D721Med (cell line): ENCODE measurements around the gene CFAP20DC.

Experiments used
- DNase-seq: peaks from one replicate; pipeline ENCODE4 v3.0.0; 2011; ENCODE audit warnings: low spot score; ENCODE audit not compliant: insufficient read length
- FAIRE-seq: peaks from 2 replicates; lab custom pipeline; 2011; peaks lifted over from hg19 to GRCh38; lab: Jason Lieb, UNC
- TF ChIP-seq, protein P1 (sequence below): IDR thresholded peaks from 2 replicates; pipeline ENCODE4 v1.5.1; 2012; ENCODE audit warnings: mild to moderate bottlenecking, control low read depth; ENCODE audit not compliant: insufficient read depth; ENCODE audit errors: missing control alignments

CFAP20DC gene

DNA sequence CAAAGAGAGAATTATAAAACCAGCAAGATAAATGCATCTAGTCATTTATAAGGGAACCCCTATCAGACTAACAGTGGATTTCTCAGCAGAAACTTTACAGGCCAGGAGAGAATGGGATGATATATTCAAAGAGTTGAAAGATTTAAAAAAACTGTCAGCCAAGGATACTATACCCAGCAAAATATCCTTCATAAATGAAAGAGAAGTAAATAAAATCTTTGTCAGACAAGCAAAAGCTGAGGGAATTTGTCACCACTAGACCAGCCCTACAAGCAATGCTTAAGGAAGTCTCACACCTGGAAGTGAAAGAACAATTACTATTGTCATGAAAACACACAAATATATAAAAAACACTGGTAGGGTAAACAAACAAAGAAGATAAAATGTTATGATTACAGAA is 269.9 kb downstream of the CFAP20DC start:
- TF ChIP-seq, protein P1, sequence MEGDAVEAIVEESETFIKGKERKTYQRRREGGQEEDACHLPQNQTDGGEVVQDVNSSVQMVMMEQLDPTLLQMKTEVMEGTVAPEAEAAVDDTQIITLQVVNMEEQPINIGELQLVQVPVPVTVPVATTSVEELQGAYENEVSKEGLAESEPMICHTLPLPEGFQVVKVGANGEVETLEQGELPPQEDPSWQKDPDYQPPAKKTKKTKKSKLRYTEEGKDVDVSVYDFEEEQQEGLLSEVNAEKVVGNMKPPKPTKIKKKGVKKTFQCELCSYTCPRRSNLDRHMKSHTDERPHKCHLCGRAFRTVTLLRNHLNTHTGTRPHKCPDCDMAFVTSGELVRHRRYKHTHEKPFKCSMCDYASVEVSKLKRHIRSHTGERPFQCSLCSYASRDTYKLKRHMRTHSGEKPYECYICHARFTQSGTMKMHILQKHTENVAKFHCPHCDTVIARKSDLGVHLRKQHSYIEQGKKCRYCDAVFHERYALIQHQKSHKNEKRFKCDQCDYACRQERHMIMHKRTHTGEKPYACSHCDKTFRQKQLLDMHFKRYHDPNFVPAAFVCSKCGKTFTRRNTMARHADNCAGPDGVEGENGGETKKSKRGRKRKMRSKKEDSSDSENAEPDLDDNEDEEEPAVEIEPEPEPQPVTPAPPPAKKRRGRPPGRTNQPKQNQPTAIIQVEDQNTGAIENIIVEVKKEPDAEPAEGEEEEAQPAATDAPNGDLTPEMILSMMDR = no peak
- no peak for DNase-seq
- no peak for FAIRE-seq

DNA sequence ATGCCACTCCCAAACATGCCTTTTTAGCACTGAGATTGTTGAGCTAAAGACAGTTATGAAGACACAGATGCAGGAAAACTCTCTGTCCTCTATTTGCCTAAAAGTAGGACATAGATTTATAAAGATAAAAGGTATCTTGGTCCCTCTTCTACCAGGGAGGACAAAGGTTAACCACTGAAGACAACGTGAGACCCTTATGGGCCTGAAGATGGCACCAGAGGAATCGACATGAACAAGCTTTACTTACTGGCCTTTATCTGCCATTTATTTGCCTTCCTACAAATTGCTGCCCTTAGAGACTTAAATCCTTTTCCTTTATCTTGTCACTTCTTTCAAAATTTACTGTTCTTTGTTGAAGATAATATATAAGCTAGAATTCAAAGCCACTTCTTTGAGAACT is 273.6 kb downstream of the CFAP20DC start:
- TF ChIP-seq, protein P1 = peak; percentile 36
- no peak for FAIRE-seq
- DNase-seq = no peak

DNA sequence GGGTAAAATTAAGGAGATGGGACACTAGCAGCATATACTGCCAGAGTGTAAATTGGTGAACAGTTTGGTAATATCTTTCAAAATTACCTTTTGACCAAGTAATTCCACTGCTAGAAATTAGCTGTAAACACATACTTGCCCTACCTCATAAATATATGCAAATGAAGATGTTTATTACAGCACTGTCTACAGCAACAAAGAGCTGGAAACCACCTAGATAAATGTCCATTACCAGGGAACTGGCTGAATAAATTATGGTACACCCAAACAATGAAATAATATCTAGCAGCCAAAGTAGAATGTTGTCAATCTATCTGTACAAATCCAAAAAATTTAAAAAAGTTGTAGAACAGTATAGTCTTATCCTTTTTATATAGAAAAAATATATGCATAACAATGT is 277.4 kb downstream of the CFAP20DC start:
- FAIRE-seq (no peak), DNase-seq (no peak)
- TF ChIP-seq, protein P1 = no peak

DNA sequence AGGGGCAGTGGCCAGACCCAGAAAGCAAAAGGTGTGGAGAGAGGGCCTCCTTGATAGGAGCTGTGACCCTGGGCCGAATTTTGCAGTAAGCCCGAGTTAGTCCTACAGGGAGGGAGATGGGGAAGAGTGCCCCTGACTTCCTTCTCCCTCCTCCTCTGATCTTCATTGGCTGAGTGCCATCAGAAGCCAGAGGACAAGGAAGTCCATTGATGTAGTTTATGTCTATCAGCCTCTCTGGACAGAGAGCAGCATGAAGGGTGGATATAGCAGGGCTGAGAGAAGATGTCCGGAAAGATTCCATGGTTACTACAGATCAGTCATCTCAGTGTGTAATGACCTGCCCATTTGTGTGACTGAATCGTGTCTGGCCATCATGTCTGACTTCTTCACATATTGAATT is 280.8 kb downstream of the CFAP20DC start:
- TF ChIP-seq, protein P1 = no peak

DNA sequence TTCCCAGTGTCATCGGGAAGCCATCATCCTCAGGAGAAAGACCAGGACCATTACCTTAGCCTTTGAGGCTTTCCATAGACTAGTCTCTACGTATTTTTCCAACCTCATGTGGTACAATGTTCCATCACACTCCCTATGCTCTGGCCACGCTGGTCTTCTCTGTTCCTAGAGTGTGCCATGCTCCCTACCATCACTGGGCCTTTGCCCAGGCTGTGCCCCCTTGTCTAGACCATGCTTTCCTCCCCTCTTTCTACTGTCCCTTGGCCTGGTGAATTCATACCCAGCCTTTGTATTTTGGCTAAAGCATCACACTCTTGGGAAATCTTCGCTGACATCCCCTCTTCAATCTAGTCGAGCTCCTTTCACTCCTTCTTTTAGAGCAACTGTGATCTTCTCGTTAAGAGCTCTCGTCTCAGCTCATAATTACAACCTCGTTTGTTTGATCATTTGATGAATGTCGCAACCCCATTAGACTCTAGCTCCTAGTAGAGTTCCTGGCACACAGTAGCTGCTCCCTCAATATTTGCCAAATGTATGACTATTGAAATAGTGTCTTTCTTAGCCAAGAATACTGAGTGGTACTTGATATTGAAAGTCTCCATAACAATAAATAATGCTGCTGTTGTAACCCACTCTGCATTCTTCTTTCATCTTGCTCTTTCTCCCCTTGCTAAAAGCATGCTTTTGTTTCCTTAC is 283.1 kb downstream of the CFAP20DC start:
- DNase-seq (no peak), FAIRE-seq (no peak)
- TF ChIP-seq, protein P1 = no peak

More for the DNA sequence above, 280.8 kb downstream of the CFAP20DC start:
- FAIRE-seq = no peak
- DNase-seq = no peak

DNA sequence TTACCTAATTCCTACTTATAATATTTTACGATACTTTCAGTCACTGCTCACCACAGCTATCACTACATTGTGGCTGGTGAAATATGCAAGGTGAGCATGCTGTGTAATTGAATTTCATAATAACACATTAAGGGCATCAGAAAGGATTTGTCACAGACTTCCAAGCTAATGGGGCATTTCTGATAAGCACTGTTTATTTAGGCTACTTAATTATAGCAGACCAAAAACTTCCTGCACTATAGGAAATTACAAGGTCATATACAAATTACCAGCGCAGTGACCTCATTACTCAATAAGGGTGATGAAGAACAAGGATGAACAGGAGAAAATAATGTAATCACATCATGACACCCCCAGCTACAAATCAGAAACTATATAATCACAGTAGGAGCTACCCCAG is 294.7 kb downstream of the CFAP20DC start:
- FAIRE-seq = no peak
- no peak for DNase-seq
- TF ChIP-seq, protein P1 = no peak

DNA sequence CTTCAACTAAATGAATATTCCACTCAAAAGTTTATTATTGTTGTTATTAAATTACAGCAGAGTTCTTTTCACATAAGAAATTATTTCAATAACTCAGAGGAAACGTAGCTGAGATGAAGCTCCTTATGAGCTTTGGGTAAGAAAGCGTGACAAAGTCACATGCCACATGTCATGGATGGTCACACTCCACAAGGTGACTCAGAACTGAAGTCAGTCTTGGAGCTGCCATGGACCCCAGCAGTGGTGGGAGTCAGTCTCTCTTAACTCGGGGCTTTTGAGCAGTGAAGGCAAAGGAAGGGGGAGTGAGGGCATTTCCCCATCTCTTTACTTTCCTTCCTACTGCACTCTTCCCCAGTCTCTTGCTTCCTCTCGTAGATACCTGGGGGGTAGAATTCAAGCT is 295.8 kb downstream of the CFAP20DC start:
- DNase-seq (no peak), FAIRE-seq (no peak)
- TF ChIP-seq, protein P1 = no peak
